ENCODE data around the gene CRTC1. TPM values are rescaled to one million over a fixed set of nuclear protein-coding genes. Genes with fewer than 3 reads are reported as not detected.

The CRTC1 gene
- total RNA-seq, 4 donors from 2014 or later = 2.4 to 17.5 (median 6.7) TPM

DNA sequence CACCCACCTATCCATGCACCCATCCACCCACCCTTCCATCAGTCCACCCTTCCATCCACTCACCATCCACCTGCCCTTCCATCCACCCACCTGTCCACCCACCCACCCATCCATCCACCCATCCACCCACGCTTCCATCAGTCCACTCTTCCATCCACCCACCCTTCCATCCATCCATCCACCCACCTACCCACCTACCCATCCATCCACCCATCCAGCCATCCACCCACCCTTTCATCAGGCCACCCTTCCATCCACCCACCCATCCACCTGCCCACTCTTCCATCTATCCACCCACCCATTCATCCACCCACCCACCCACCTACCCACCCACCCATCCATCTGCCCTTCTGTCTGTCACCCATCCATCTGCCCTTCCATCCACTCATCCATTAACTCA is 29.6 kb upstream of the CRTC1 start:
- Histone ChIP-seq H3K4me1 (peaks cover 0 to 8% of the 10 kb centered on the region in 2 donors), H3K9me3 (no peaks in the 10 kb centered on the region), H3K36me3 (no peaks in the 10 kb centered on the region), H3K27me3 (no peaks in the 10 kb centered on the region), H3K4me3 (no peak overlapping the region), H3K27ac (no peak overlapping the region)
- intact Hi-C loops (cut with DNase I; ENCODE audit: low total_unique reads) = no loop called here
- no peak for DNase-seq
- TF ChIP-seq CTCF (IDR thresholded peaks at IDR 0.05) = no peak
- no peak for TF ChIP-seq POLR2A (IDR thresholded peaks at IDR 0.05)

GRCh38 chr19:18654469-18654868 is 29.0 kb upstream of the CRTC1 start:
- Histone ChIP-seq H3K27me3 (no peaks in the 10 kb centered on the region), H3K4me3 (no peak overlapping the region), H3K4me1 (peaks cover 0 to 11% of the 10 kb centered on the region in 2 donors), H3K36me3 (no peaks in the 10 kb centered on the region), H3K27ac (no peak overlapping the region), H3K9me3 (no peaks in the 10 kb centered on the region)
- intact Hi-C loops (cut with DNase I; ENCODE audit: low total_unique reads) = no loop called here
- no peak for TF ChIP-seq CTCF (IDR thresholded peaks at IDR 0.05)
- TF ChIP-seq POLR2A (IDR thresholded peaks at IDR 0.05) = no peak
- no peak for DNase-seq

DNA sequence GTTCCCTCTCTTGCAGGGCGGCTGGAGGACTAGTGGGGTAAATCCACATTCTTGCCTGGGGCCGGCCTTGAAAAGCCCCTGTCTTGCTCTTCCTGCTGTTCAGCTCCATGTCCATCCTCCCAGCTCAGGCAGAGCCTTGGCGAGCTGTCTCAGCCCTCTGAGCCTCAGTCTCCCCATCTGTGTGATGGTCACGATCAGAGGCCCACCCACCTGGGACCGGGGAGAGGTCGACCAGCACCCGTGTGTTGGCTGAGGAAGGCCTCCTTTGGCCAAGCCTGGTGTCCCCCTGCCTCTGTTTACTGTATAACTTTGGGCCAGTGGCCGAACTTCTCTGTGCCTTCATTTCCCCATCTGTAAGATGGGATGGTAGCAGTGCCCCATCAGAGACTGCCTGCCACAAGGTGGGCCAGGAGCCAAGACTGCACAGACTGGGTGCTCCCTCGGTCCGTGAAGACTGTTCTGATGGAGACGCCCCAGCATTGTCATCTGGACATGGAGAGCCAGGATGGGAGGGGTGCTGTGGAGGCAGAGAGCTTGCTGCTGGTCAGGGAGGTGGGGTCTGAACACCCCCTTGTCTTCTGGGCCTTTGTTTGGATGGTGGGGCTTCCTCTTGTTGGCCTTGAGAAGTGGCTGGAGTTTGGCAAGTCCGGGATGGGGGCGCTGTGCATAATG is 28.2 kb upstream of the CRTC1 start:
- DNase-seq = no peak
- TF ChIP-seq POLR2A (IDR thresholded peaks at IDR 0.05) (no peak), CTCF (IDR thresholded peaks at IDR 0.05) (no peak)
- Histone ChIP-seq H3K9me3 (no peaks in the 10 kb centered on the region), H3K4me1 (peaks cover 0 to 19% of the 10 kb centered on the region in 2 donors), H3K36me3 (no peaks in the 10 kb centered on the region), H3K27me3 (no peaks in the 10 kb centered on the region), H3K27ac (no peak overlapping the region), H3K4me3 (no peak overlapping the region)
- intact Hi-C loops (cut with DNase I; ENCODE audit: low total_unique reads) = no loop called here

GRCh38 chr19:18656337-18657086 is 27.0 kb upstream of the CRTC1 start:
- H3K36me3 ChIP-seq = no peaks in the 10 kb centered on the region
- H3K4me1 ChIP-seq = peaks cover 0 to 27% of the 10 kb centered on the region in 2 donors
- no peaks in the 10 kb centered on the region for H3K9me3 ChIP-seq
- no peak overlapping the region for H3K4me3 ChIP-seq
- no peak for DNase-seq
- intact Hi-C loops (cut with DNase I; ENCODE audit: low total_unique reads) = no loop called here
- H3K27me3 ChIP-seq = no peaks in the 10 kb centered on the region
- peak overlapping the region in 1 of 2 donors; percentile 77 for H3K27ac ChIP-seq
- TF ChIP-seq CTCF (IDR thresholded peaks at IDR 0.05) (no peak), POLR2A (IDR thresholded peaks at IDR 0.05) (no peak)

Measured in uterus (tissue), 4 donors.